PC-9 (cell line): Measurements from ENCODE around the gene EFCAB7. TPM values are rescaled to one million over a fixed set of nuclear protein-coding genes. Genes with fewer than 3 reads are reported as not detected.

ENCODE experiments used
- BruUV-seq: library from RNA; stranded (reverse); fragments of 400-500 nt; replicated peaks from 2 replicates; lab custom pipeline; 2021; lab: Mats Ljungman, UMichigan
- CTCF ChIA-PET: fragments of 300-600 bp; sonication (Branson Sonifier 250); formaldehyde crosslinking; loops from one replicate; lab custom pipeline; 2022; ENCODE audit warnings: antibody characterized with exemption; lab: Charles Lee
- POLR2A ChIA-PET: fragments of 300-600 bp; sonication (Branson Sonifier 250); formaldehyde crosslinking; loops from one replicate; lab custom pipeline; 2022; ENCODE audit warnings: antibody characterized with exemption; ENCODE audit not compliant: unreplicated experiment; lab: Charles Lee
- DNase-seq, 2 experiments: peaks; one replicate each; pipeline versions ENCODE4 v3.0.0 to v3.0.0-alpha.2; 2015 to 2022; ENCODE audit warnings: mixed read lengths in 1 of 2
- H2AFZ ChIP-seq: fragments of 200-600 bp; sonication (generic); 2 replicates; pipeline ENCODE4 v1.8.1; 2017; ENCODE audit warnings: antibody characterized with exemption
- H3F3A ChIP-seq: fragments of 200-600 bp; sonication (generic); 2 replicates; pipeline ENCODE4 v1.8.1; 2017; ENCODE audit warnings: antibody characterized with exemption, mild to moderate bottlenecking, low read depth; ENCODE audit not compliant: insufficient read depth
- H3K27ac ChIP-seq: fragments of 200-600 bp; sonication (generic); 2 replicates; pipeline ENCODE4 v1.6.1; 2016; ENCODE audit warnings: mixed run types
- H3K27me3 ChIP-seq: fragments of 200-600 bp; sonication (generic); 2 replicates; pipeline ENCODE4 v1.6.1; 2016; ENCODE audit warnings: low read depth, mixed run types; ENCODE audit not compliant: insufficient read depth
- H3K36me3 ChIP-seq: fragments of 200-600 bp; sonication (generic); 2 replicates; pipeline ENCODE4 v1.6.1; 2016; ENCODE audit warnings: low read depth, mixed run types
- H3K4me1 ChIP-seq: fragments of 200-600 bp; sonication (generic); replicated peaks from 2 replicates; pipeline ENCODE4 v1.6.1; 2016; ENCODE audit warnings: mixed run types; ENCODE audit not compliant: insufficient read depth
- H3K4me2 ChIP-seq: fragments of 200-600 bp; sonication (generic); 2 replicates; pipeline ENCODE4 v1.6.1; 2017; ENCODE audit warnings: mixed run types
- H3K4me3 ChIP-seq: fragments of 200-600 bp; sonication (generic); 2 replicates; pipeline ENCODE4 v1.6.1; 2016; ENCODE audit warnings: mixed run types
- H3K79me2 ChIP-seq: fragments of 200-600 bp; sonication (generic); 2 replicates; pipeline ENCODE4 v1.6.1; 2017; ENCODE audit warnings: low read depth, mixed run types
- H3K9me2 ChIP-seq: fragments of 200-600 bp; sonication (generic); 2 replicates; pipeline ENCODE4 v1.8.1; 2017; ENCODE audit warnings: mild to moderate bottlenecking; ENCODE audit not compliant: insufficient read depth
- H3K9me3 ChIP-seq: fragments of 200-600 bp; sonication (generic); 2 replicates; pipeline ENCODE4 v1.8.1; 2016; ENCODE audit warnings: low read depth; ENCODE audit not compliant: insufficient read depth
- H4K20me1 ChIP-seq: fragments of 200-600 bp; sonication (generic); 2 replicates; pipeline ENCODE4 v1.8.1; 2017; ENCODE audit not compliant: insufficient read depth
- EZH2 ChIP-seq: fragments of 200-600 bp; sonication (generic); IDR thresholded peaks from 2 replicates; pipeline ENCODE4 v1.8.0; 2017; ENCODE audit warnings: antibody characterized with exemption, low read depth
- intact Hi-C: fragments of 100-400 bp; cut with micrococcal nuclease; formaldehyde crosslinking; loops from one replicate; pipeline ENCODE4 v1.10.0; 2022; ENCODE audit not compliant: unreplicated experiment
- total RNA-seq: library from RNA; stranded (reverse); gene quantifications from 2 replicates; pipeline ENCODE4 v1.2.3, GENCODE V29; 2021
- TF ChIP-seq, protein P1 (sequence below): fragments of 200-600 bp; sonication (generic); conservative IDR thresholded peaks from 2 replicates; pipeline ENCODE4 v1.6.1; 2017; ENCODE audit warnings: mixed run types, antibody characterized with exemption, mild to moderate bottlenecking, moderate library complexity

EFCAB7 gene
- total RNA-seq, 1 experiment from 2014 or later, result 11.2 TPM

DNA sequence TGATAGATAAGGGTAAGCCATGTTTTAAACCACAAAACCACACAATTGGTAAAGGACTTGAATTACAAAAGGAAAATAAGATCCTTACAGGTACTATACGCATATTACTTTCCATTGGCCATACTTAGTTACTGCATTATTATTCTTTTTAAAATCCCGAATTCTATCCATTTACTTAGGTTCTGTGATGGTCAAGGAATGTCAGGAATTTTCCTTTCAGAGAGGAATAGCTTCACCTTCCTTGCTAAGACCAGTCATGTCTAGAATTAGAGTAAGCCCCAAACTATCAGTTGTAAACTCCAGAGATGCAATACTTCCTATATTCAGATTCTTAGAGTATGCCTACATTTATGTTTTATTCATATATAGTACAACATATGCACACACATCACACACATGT, 13.7 kb downstream of the EFCAB7 start:
- Histone ChIP-seq H3K4me2 (no peak overlapping the region), H3K4me3 (no peak overlapping the region), H3K27me3 (no peaks in the 10 kb centered on the region), H3K36me3 (peaks cover under 1% of the 10 kb centered on the region), H2AFZ (no peak overlapping the region), H3K79me2 (no peaks in the 10 kb centered on the region), H3K27ac (no peak overlapping the region), H4K20me1 (no peaks in the 10 kb centered on the region; the same call in 1 of the 2 replicates), H3K9me3 (no peaks in the 10 kb centered on the region), H3K9me2 (no peaks in the 10 kb centered on the region), H3F3A (no peaks in the 10 kb centered on the region), H3K4me1 (no peaks in the 10 kb centered on the region)
- BruUV-seq, result no TSS peak
- TF ChIP-seq, protein P1, sequence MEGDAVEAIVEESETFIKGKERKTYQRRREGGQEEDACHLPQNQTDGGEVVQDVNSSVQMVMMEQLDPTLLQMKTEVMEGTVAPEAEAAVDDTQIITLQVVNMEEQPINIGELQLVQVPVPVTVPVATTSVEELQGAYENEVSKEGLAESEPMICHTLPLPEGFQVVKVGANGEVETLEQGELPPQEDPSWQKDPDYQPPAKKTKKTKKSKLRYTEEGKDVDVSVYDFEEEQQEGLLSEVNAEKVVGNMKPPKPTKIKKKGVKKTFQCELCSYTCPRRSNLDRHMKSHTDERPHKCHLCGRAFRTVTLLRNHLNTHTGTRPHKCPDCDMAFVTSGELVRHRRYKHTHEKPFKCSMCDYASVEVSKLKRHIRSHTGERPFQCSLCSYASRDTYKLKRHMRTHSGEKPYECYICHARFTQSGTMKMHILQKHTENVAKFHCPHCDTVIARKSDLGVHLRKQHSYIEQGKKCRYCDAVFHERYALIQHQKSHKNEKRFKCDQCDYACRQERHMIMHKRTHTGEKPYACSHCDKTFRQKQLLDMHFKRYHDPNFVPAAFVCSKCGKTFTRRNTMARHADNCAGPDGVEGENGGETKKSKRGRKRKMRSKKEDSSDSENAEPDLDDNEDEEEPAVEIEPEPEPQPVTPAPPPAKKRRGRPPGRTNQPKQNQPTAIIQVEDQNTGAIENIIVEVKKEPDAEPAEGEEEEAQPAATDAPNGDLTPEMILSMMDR, result no peak
- TF ChIP-seq EZH2, result no peak
- no peak for DNase-seq
- ChIA-PET CTCF (no interaction called here), POLR2A (no interaction called here)
- intact Hi-C loops, result loop anchor here (5.0 kb wide), 1 partner anchor 695 kb away; no protein-coding TSS in a partner anchor

DNA sequence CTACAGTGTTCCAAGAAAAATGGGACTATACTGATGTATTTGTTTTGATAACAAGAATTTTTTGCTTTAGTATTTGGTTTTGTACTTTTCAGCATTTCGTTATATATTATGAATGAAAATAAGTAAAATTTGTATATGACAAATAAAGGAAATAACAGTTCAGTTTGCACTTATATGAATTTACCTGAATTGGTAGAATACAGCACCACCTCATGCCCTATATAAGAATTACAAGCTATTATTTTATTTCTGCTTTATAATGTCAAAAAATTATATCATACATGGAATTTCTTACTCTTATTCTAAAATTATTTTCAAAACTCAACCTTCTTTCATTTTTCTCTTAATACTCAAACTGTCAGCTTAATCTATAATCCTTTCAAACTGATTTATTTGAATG, 14.6 kb downstream of the EFCAB7 start:
- ChIA-PET CTCF (interaction anchor here (0.5 to 1.0 kb wide), 5 partner anchors 13 to 1208 kb away, joined by 3 to 12 read pairs (median 3); no protein-coding TSS in a partner anchor), POLR2A (interaction anchor here (0.6 to 0.7 kb wide), 2 partner anchors 710 to 753 kb away, joined by 4 to 5 read pairs; no protein-coding TSS in a partner anchor)
- Histone ChIP-seq H3K27me3 (no peaks in the 10 kb centered on the region), H3K4me3 (no peak overlapping the region), H3K27ac (no peak overlapping the region), H3K36me3 (no peaks in the 10 kb centered on the region; the same call in 1 of the 2 replicates), H4K20me1 (no peaks in the 10 kb centered on the region; the same call in 1 of the 2 replicates), H2AFZ (no peak overlapping the region), H3K9me2 (no peaks in the 10 kb centered on the region), H3K9me3 (no peaks in the 10 kb centered on the region), H3K79me2 (no peaks in the 10 kb centered on the region), H3K4me1 (no peaks in the 10 kb centered on the region), H3K4me2 (no peak overlapping the region), H3F3A (no peaks in the 10 kb centered on the region)
- DNase-seq, result no peak
- no peak for TF ChIP-seq EZH2
- TF ChIP-seq, protein P1, result peak; percentile 77
- BruUV-seq, result no TSS peak
- intact Hi-C loops, result loop anchor here (5.0 kb wide), 1 partner anchor 696 kb away; no protein-coding TSS in a partner anchor

DNA sequence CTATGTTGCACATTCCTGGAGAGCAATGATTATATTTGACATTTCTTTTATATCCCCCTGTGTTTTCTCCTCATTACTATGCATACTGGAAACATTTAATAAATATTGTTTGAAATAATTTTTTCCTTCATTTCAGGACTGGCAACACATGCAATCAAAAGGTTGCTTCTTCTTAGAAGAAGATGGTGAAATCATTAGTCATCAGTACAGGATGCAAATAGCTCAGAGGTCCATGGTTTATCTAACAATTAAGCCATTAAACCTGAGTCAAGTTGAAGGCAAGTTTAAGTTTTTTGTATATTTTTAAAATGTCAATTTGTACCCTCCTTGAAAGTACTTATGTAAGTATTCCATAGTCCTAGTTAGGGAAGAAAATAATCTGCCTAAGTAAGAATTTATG, 22.5 kb downstream of the EFCAB7 start:
- Histone ChIP-seq H3K27ac (no peak overlapping the region), H3K9me3 (no peaks in the 10 kb centered on the region), H3K36me3 (no peaks in the 10 kb centered on the region), H3K4me3 (no peak overlapping the region), H3K4me1 (no peaks in the 10 kb centered on the region), H3K27me3 (no peaks in the 10 kb centered on the region), H3K4me2 (no peak overlapping the region), H3F3A (no peaks in the 10 kb centered on the region), H2AFZ (no peak overlapping the region), H3K79me2 (no peaks in the 10 kb centered on the region), H3K9me2 (no peaks in the 10 kb centered on the region), H4K20me1 (no peaks in the 10 kb centered on the region)
- ChIA-PET CTCF (no interaction called here), POLR2A (no interaction called here)
- intact Hi-C loops, result no loop called here
- TF ChIP-seq EZH2, result no peak
- TF ChIP-seq, protein P1, result no peak
- no peak for DNase-seq
- BruUV-seq, result no TSS peak
